Measurements from ENCODE around the gene WT1.

Gene WT1

GRCh38 chr11:32451808-32452207, 16.5 kb upstream of the WT1 start:
- H3K4me3 ChIP-seq (ENCODE audit: low read length) = no peak overlapping the region

GRCh38 chr11:32450372-32450771, 15.0 kb upstream of the WT1 start:
- Histone ChIP-seq H3K9ac (ENCODE audit: low read length) (no peak overlapping the region), H3K4me3 (ENCODE audit: low read length) (no peak overlapping the region), H3K36me3 (ENCODE audit: control insufficient read depth, insufficient read depth, low read length) (no peaks in the 10 kb centered on the region), H3K9me3 (ENCODE audit: control insufficient read depth, low read length) (no peaks in the 10 kb centered on the region), H3K4me1 (ENCODE audit: control insufficient read depth, insufficient read depth, low read length) (no peaks in the 10 kb centered on the region), H3K27me3 (ENCODE audit: control insufficient read depth, insufficient read depth, low read length) (peaks cover 5% of the 10 kb centered on the region)

More at GRCh38 chr11:32451808-32452207, 16.5 kb upstream of the WT1 start:
- Histone ChIP-seq H3K4me1 (ENCODE audit: control insufficient read depth, insufficient read depth, low read length) (no peaks in the 10 kb centered on the region), H3K36me3 (ENCODE audit: control insufficient read depth, insufficient read depth, low read length) (no peaks in the 10 kb centered on the region), H3K9ac (ENCODE audit: low read length) (no peak overlapping the region), H3K27me3 (ENCODE audit: control insufficient read depth, insufficient read depth, low read length) (peaks cover 5% of the 10 kb centered on the region), H3K9me3 (ENCODE audit: control insufficient read depth, low read length) (no peaks in the 10 kb centered on the region)

GRCh38 chr11:32448232-32448631, 12.9 kb upstream of the WT1 start:
- Histone ChIP-seq H3K9ac (ENCODE audit: low read length) (no peak overlapping the region), H3K4me1 (ENCODE audit: control insufficient read depth, insufficient read depth, low read length) (no peaks in the 10 kb centered on the region), H3K9me3 (ENCODE audit: control insufficient read depth, low read length) (no peaks in the 10 kb centered on the region), H3K36me3 (ENCODE audit: control insufficient read depth, insufficient read depth, low read length) (no peaks in the 10 kb centered on the region), H3K27me3 (ENCODE audit: control insufficient read depth, insufficient read depth, low read length) (peaks cover 9% of the 10 kb centered on the region), H3K4me3 (ENCODE audit: low read length) (no peak overlapping the region)

- H3K4me1 ChIP-seq (ENCODE audit: control insufficient read depth, insufficient read depth, low read length) = no peaks in the 10 kb centered on the region
- no peaks in the 10 kb centered on the region for H3K36me3 ChIP-seq (ENCODE audit: control insufficient read depth, insufficient read depth, low read length)
- no peak overlapping the region for H3K9ac ChIP-seq (ENCODE audit: low read length)
- no peak overlapping the region for H3K4me3 ChIP-seq (ENCODE audit: low read length)
- H3K9me3 ChIP-seq (ENCODE audit: control insufficient read depth, low read length) = no peaks in the 10 kb centered on the region
- peaks cover 14% of the 10 kb centered on the region for H3K27me3 ChIP-seq (ENCODE audit: control insufficient read depth, insufficient read depth, low read length)
Observed at GRCh38 chr11:32447252-32447651, 11.9 kb upstream of the WT1 start.

GRCh38 chr11:32446227-32446626, 10.9 kb upstream of the WT1 start:
- H3K27me3 ChIP-seq (ENCODE audit: control insufficient read depth, insufficient read depth, low read length) = peaks cover 24% of the 10 kb centered on the region

GRCh38 chr11:32444186-32444585, 8.8 kb upstream of the WT1 start:
- H3K4me3 ChIP-seq (ENCODE audit: low read length) = no peak overlapping the region
- H3K9ac ChIP-seq (ENCODE audit: low read length) = no peak overlapping the region
- H3K9me3 ChIP-seq (ENCODE audit: control insufficient read depth, low read length) = no peaks in the 10 kb centered on the region
- H3K36me3 ChIP-seq (ENCODE audit: control insufficient read depth, insufficient read depth, low read length) = no peaks in the 10 kb centered on the region
- no peaks in the 10 kb centered on the region for H3K4me1 ChIP-seq (ENCODE audit: control insufficient read depth, insufficient read depth, low read length)
- H3K27me3 ChIP-seq (ENCODE audit: control insufficient read depth, insufficient read depth, low read length) = peaks cover 40% of the 10 kb centered on the region

More at GRCh38 chr11:32446227-32446626, 10.9 kb upstream of the WT1 start:
- no peaks in the 10 kb centered on the region for H3K4me1 ChIP-seq (ENCODE audit: control insufficient read depth, insufficient read depth, low read length)
- no peaks in the 10 kb centered on the region for H3K9me3 ChIP-seq (ENCODE audit: control insufficient read depth, low read length)
- H3K36me3 ChIP-seq (ENCODE audit: control insufficient read depth, insufficient read depth, low read length) = no peaks in the 10 kb centered on the region
- H3K9ac ChIP-seq (ENCODE audit: low read length) = no peak overlapping the region
- no peak overlapping the region for H3K4me3 ChIP-seq (ENCODE audit: low read length)

GRCh38 chr11:32440916-32441315, 5.6 kb upstream of the WT1 start:
- Histone ChIP-seq H3K36me3 (ENCODE audit: control insufficient read depth, insufficient read depth, low read length) (no peaks in the 10 kb centered on the region), H3K9me3 (ENCODE audit: control insufficient read depth, low read length) (no peaks in the 10 kb centered on the region), H3K4me3 (ENCODE audit: low read length) (no peak overlapping the region), H3K4me1 (ENCODE audit: control insufficient read depth, insufficient read depth, low read length) (peaks cover 1% of the 10 kb centered on the region), H3K9ac (ENCODE audit: low read length) (no peak overlapping the region), H3K27me3 (ENCODE audit: control insufficient read depth, insufficient read depth, low read length) (peaks cover 72% of the 10 kb centered on the region)

GRCh38 chr11:32440312-32440908, 5.1 kb upstream of the WT1 start:
- no peaks in the 10 kb centered on the region for H3K36me3 ChIP-seq (ENCODE audit: control insufficient read depth, insufficient read depth, low read length)
- H3K27me3 ChIP-seq (ENCODE audit: control insufficient read depth, insufficient read depth, low read length) = peaks cover 77% of the 10 kb centered on the region
- no peaks in the 10 kb centered on the region for H3K9me3 ChIP-seq (ENCODE audit: control insufficient read depth, low read length)
- H3K9ac ChIP-seq (ENCODE audit: low read length) = no peak overlapping the region
- no peak overlapping the region for H3K4me3 ChIP-seq (ENCODE audit: low read length)
- H3K4me1 ChIP-seq (ENCODE audit: control insufficient read depth, insufficient read depth, low read length) = peaks cover 6% of the 10 kb centered on the region

- peaks cover 83% of the 10 kb centered on the region for H3K27me3 ChIP-seq (ENCODE audit: control insufficient read depth, insufficient read depth, low read length)
- H3K36me3 ChIP-seq (ENCODE audit: control insufficient read depth, insufficient read depth, low read length) = no peaks in the 10 kb centered on the region
- peaks cover 6% of the 10 kb centered on the region for H3K4me1 ChIP-seq (ENCODE audit: control insufficient read depth, insufficient read depth, low read length)
- no peak overlapping the region for H3K9ac ChIP-seq (ENCODE audit: low read length)
- no peak overlapping the region for H3K4me3 ChIP-seq (ENCODE audit: low read length)
- H3K9me3 ChIP-seq (ENCODE audit: control insufficient read depth, low read length) = no peaks in the 10 kb centered on the region
Observed at GRCh38 chr11:32439501-32440210, 4.3 kb upstream of the WT1 start.

- Histone ChIP-seq H3K4me1 (ENCODE audit: control insufficient read depth, insufficient read depth, low read length) (peaks cover 12% of the 10 kb centered on the region), H3K27me3 (ENCODE audit: control insufficient read depth, insufficient read depth, low read length) (peaks cover 89% of the 10 kb centered on the region), H3K36me3 (ENCODE audit: control insufficient read depth, insufficient read depth, low read length) (no peaks in the 10 kb centered on the region), H3K9ac (ENCODE audit: low read length) (no peak overlapping the region), H3K9me3 (ENCODE audit: control insufficient read depth, low read length) (no peaks in the 10 kb centered on the region), H3K4me3 (ENCODE audit: low read length) (no peak overlapping the region)
Observed at GRCh38 chr11:32438866-32439489, 3.6 kb upstream of the WT1 start.

- Histone ChIP-seq H3K4me1 (ENCODE audit: control insufficient read depth, insufficient read depth, low read length) (peaks cover 12% of the 10 kb centered on the region), H3K9ac (ENCODE audit: low read length) (no peak overlapping the region), H3K9me3 (ENCODE audit: control insufficient read depth, low read length) (no peaks in the 10 kb centered on the region), H3K4me3 (ENCODE audit: low read length) (no peak overlapping the region), H3K27me3 (ENCODE audit: control insufficient read depth, insufficient read depth, low read length) (peaks cover 94% of the 10 kb centered on the region), H3K36me3 (ENCODE audit: control insufficient read depth, insufficient read depth, low read length) (no peaks in the 10 kb centered on the region)
Observed at GRCh38 chr11:32438346-32438865, 3.1 kb upstream of the WT1 start.

Measured in mucosa of stomach (tissue), 1 donor.